Activated CD4-positive, alpha-beta memory T cell treated with anti-CD3 and anti-CD28 coated beads, Interleukin-2, amount 10 ng/mL, durations not matched to agents 7 days and 5 days (primary cell): Measurements from ENCODE around the gene ROR2. TPM values are rescaled to one million over a fixed set of nuclear protein-coding genes. Genes with fewer than 3 reads are reported as not detected.
"Not testable (repeated sequence)": the region's sequence is repeated elsewhere in the genome, so short reads cannot be mapped to it uniquely, and the experiment has no call there.

Source experiments
- CTCF ChIA-PET: fragments of 350-600 bp; sonication (Branson Sonifier 250); formaldehyde crosslinking; loops from one replicate; lab custom pipeline; 2021; ENCODE audit warnings: antibody characterized with exemption, inconsistent platforms; lab: Charles Lee
- POLR2A ChIA-PET: fragments of 350-600 bp; sonication (Branson Sonifier 250); formaldehyde crosslinking; loops from one replicate; lab custom pipeline; 2021; ENCODE audit warnings: antibody characterized with exemption; lab: Charles Lee
- DNase-seq: peaks from one replicate; pipeline ENCODE4 v3.0.0-alpha.2; 2020
- H3K27ac Mint-ChIP-seq: one replicate; pipeline ENCODE4 v1.8.0; 2021; ENCODE audit warnings: mild to moderate bottlenecking, mixed read lengths
- H3K27me3 Mint-ChIP-seq: one replicate; pipeline ENCODE4 v1.8.0; 2021; ENCODE audit warnings: mixed read lengths
- H3K36me3 Mint-ChIP-seq: one replicate; pipeline ENCODE4 v1.8.0; 2021; ENCODE audit warnings: low read depth, mixed read lengths
- H3K4me1 Mint-ChIP-seq: one replicate; pipeline ENCODE4 v1.8.0; 2021; ENCODE audit warnings: mixed read lengths
- H3K4me3 Mint-ChIP-seq: one replicate; pipeline ENCODE4 v1.8.0; 2021; ENCODE audit warnings: mild to moderate bottlenecking, mixed read lengths
- H3K9me3 Mint-ChIP-seq: one replicate; pipeline ENCODE4 v1.8.0; 2021; ENCODE audit warnings: mixed read lengths
- total RNA-seq, 2 experiments: library from RNA; stranded (reverse); gene quantifications; one replicate each; pipeline ENCODE4 v1.2.3, GENCODE V29; 2021

ROR2 gene
- total RNA-seq, 2 experiments from 2014 or later: 2.1 TPM

GRCh38 chr9:91803970-91804752 lies 145.9 kb downstream of the ROR2 start:
- CTCF ChIA-PET: no interaction called here
- no peak overlapping the region for H3K4me3 Mint-ChIP-seq
- H3K27ac Mint-ChIP-seq: no peak overlapping the region
- POLR2A ChIA-PET: no interaction called here
- H3K9me3 Mint-ChIP-seq: no peaks in the 10 kb centered on the region
- peaks cover 4% of the 10 kb centered on the region for H3K27me3 Mint-ChIP-seq
- peaks cover 20% of the 10 kb centered on the region for H3K4me1 Mint-ChIP-seq
- no peak for DNase-seq
- H3K36me3 Mint-ChIP-seq: no peaks in the 10 kb centered on the region

- H3K27me3 Mint-ChIP-seq: peaks cover 4% of the 10 kb centered on the region
- H3K4me1 Mint-ChIP-seq: peaks cover 28% of the 10 kb centered on the region
- no peak overlapping the region for H3K4me3 Mint-ChIP-seq
- H3K9me3 Mint-ChIP-seq: no peaks in the 10 kb centered on the region
- H3K36me3 Mint-ChIP-seq: no peaks in the 10 kb centered on the region
- ChIA-PET POLR2A (no interaction called here), CTCF (no interaction called here)
- no peak for DNase-seq
- H3K27ac Mint-ChIP-seq: no peak overlapping the region
Measured at GRCh38 chr9:91803151-91803940, 146.7 kb downstream of the ROR2 start.

GRCh38 chr9:91802391-91802790 lies 147.6 kb downstream of the ROR2 start:
- Mint-ChIP-seq H3K4me3 (no peak overlapping the region), H3K27me3 (peaks cover 4% of the 10 kb centered on the region), H3K36me3 (no peaks in the 10 kb centered on the region), H3K9me3 (no peaks in the 10 kb centered on the region), H3K4me1 (peaks cover 29% of the 10 kb centered on the region), H3K27ac (no peak overlapping the region)
- CTCF ChIA-PET: no interaction called here
- POLR2A ChIA-PET: no interaction called here
- no peak for DNase-seq

GRCh38 chr9:91800473-91801030 lies 149.5 kb downstream of the ROR2 start:
- Mint-ChIP-seq H3K27me3 (peaks cover 2% of the 10 kb centered on the region), H3K27ac (no peak overlapping the region), H3K4me3 (no peak overlapping the region), H3K9me3 (no peaks in the 10 kb centered on the region), H3K4me1 (peaks cover 39% of the 10 kb centered on the region), H3K36me3 (no peaks in the 10 kb centered on the region)
- DNase-seq: no peak
- ChIA-PET CTCF (no interaction called here), POLR2A (no interaction called here)

GRCh38 chr9:91799113-91799744 lies 150.8 kb downstream of the ROR2 start:
- DNase-seq: no peak
- ChIA-PET POLR2A (interaction anchor here (1.0 to 1.1 kb wide), 2 partner anchors 107 to 109 kb away, joined by 3 to 4 read pairs; no protein-coding TSS in a partner anchor), CTCF (interaction anchor here (0.6 to 1.4 kb wide), 2 partner anchors 151 to 154 kb away, joined by 3 to 4 read pairs; partner anchors contain the start of gene ROR2)
- Mint-ChIP-seq H3K27ac (peak overlapping the region; percentile 91), H3K27me3 (peaks cover 2% of the 10 kb centered on the region), H3K9me3 (no peaks in the 10 kb centered on the region), H3K36me3 (no peaks in the 10 kb centered on the region), H3K4me1 (peaks cover 41% of the 10 kb centered on the region), H3K4me3 (peak overlapping the region; percentile 52)

- not testable (repeated sequence) for H3K27me3 Mint-ChIP-seq, H3K36me3 Mint-ChIP-seq, H3K9me3 Mint-ChIP-seq
- POLR2A ChIA-PET: interaction anchor here (0.6 to 1.1 kb wide), 3 partner anchors 9 to 109 kb away, joined by 3 to 4 read pairs (median 3); no protein-coding TSS in a partner anchor
- Mint-ChIP-seq H3K27ac (peak overlapping the region; percentile 91), H3K4me3 (peak overlapping the region; percentile 52), H3K4me1 (peaks cover 39% of the 10 kb centered on the region)
- peak; percentile 84 for DNase-seq
- CTCF ChIA-PET: interaction anchor here (1.4 kb wide), 1 partner anchor 152 kb away, joined by 4 read pairs; the partner anchor contains the start of gene ROR2
Measured at GRCh38 chr9:91798273-91799112, 151.5 kb downstream of the ROR2 start.

- POLR2A ChIA-PET, H3K4me3 Mint-ChIP-seq, CTCF ChIA-PET, H3K9me3 Mint-ChIP-seq, H3K27me3 Mint-ChIP-seq, H3K36me3 Mint-ChIP-seq, H3K27ac Mint-ChIP-seq: not testable (repeated sequence)
- DNase-seq: peak; percentile 51
- H3K4me1 Mint-ChIP-seq: peaks cover 37% of the 10 kb centered on the region
Measured at GRCh38 chr9:91797517-91797916, 152.5 kb downstream of the ROR2 start.

- H3K4me3 Mint-ChIP-seq, POLR2A ChIA-PET, H3K36me3 Mint-ChIP-seq, H3K9me3 Mint-ChIP-seq, H3K27me3 Mint-ChIP-seq: not testable (repeated sequence)
- peak; percentile 75 for DNase-seq
- peaks cover 38% of the 10 kb centered on the region for H3K4me1 Mint-ChIP-seq
- H3K27ac Mint-ChIP-seq: peak overlapping the region; percentile 82
- CTCF ChIA-PET: interaction anchor here (1.4 kb wide), 1 partner anchor 19 kb away, joined by 3 read pairs; no protein-coding TSS in a partner anchor
Measured at GRCh38 chr9:91796516-91796915, 153.5 kb downstream of the ROR2 start.

GRCh38 chr9:91795598-91796241 lies 154.3 kb downstream of the ROR2 start:
- peaks cover 2% of the 10 kb centered on the region for H3K27me3 Mint-ChIP-seq
- H3K27ac Mint-ChIP-seq: peak overlapping the region; percentile 60
- no peak for DNase-seq
- H3K4me1 Mint-ChIP-seq: peaks cover 36% of the 10 kb centered on the region
- POLR2A ChIA-PET: interaction anchor here (0.6 kb wide), 1 partner anchor 654 kb away, joined by 3 read pairs; no protein-coding TSS in a partner anchor
- no peak overlapping the region for H3K4me3 Mint-ChIP-seq
- no peaks in the 10 kb centered on the region for H3K36me3 Mint-ChIP-seq
- no peaks in the 10 kb centered on the region for H3K9me3 Mint-ChIP-seq
- CTCF ChIA-PET: interaction anchor here (1.2 to 1.4 kb wide), 2 partner anchors 19 to 154 kb away, joined by 3 read pairs; partner anchors contain the start of gene ROR2

GRCh38 chr9:91793371-91793770 lies 156.7 kb downstream of the ROR2 start:
- H3K27me3 Mint-ChIP-seq, H3K9me3 Mint-ChIP-seq, POLR2A ChIA-PET, CTCF ChIA-PET, H3K4me3 Mint-ChIP-seq, DNase-seq, H3K27ac Mint-ChIP-seq, H3K36me3 Mint-ChIP-seq: not testable (repeated sequence)
- peaks cover 17% of the 10 kb centered on the region for H3K4me1 Mint-ChIP-seq

- H3K4me1 Mint-ChIP-seq: peaks cover 9% of the 10 kb centered on the region
- H3K36me3 Mint-ChIP-seq: no peaks in the 10 kb centered on the region
- no peak for DNase-seq
- H3K27ac Mint-ChIP-seq: no peak overlapping the region
- H3K4me3 Mint-ChIP-seq: no peak overlapping the region
- peaks cover 6% of the 10 kb centered on the region for H3K27me3 Mint-ChIP-seq
- POLR2A ChIA-PET: interaction anchor here (2.3 kb wide), 1 partner anchor 9 kb away, joined by 7 read pairs; no protein-coding TSS in a partner anchor
- CTCF ChIA-PET: interaction anchor here (1.0 to 1.2 kb wide), 2 partner anchors 23 to 164 kb away, joined by 3 read pairs; no protein-coding TSS in a partner anchor
- H3K9me3 Mint-ChIP-seq: no peaks in the 10 kb centered on the region
Measured at GRCh38 chr9:91790917-91791316, 159.1 kb downstream of the ROR2 start.
